Skeletal muscle tissue (tissue), 4 donors: ENCODE results near the gene CMYA5. TPM values are rescaled to one million over a fixed set of nuclear protein-coding genes. Genes with fewer than 3 reads are reported as not detected.
"Not testable (repeated sequence)": the region's sequence is repeated elsewhere in the genome, so short reads cannot be mapped to it uniquely, and the experiment has no call there.

Experiments
- H3K27ac ChIP-seq: one replicate; pipeline ENCODE4 v1.7.0; 2013; ENCODE audit warnings: mild to moderate bottlenecking, low read depth, low read length, inconsistent platforms
- H3K27me3 ChIP-seq, 3 donors: one replicate each; pipeline ENCODE4 v1.7.0; 2013; ENCODE audit warnings: low read length in 3 of 3; ENCODE audit not compliant: control insufficient read depth in 3 of 3, insufficient read depth in 3 of 3
- H3K36me3 ChIP-seq, 3 donors: one replicate each; pipeline ENCODE4 v1.7.0; 2013; ENCODE audit warnings: low read length in 3 of 3; ENCODE audit not compliant: control insufficient read depth in 3 of 3, insufficient read depth in 3 of 3
- H3K4me1 ChIP-seq, 3 donors: one replicate each; pipeline ENCODE4 v1.7.0; 2013; ENCODE audit warnings: low read length in 3 of 3, mild to moderate bottlenecking in 3 of 3; ENCODE audit not compliant: control insufficient read depth in 3 of 3, insufficient read depth in 3 of 3
- H3K4me3 ChIP-seq, 3 donors: one replicate each; pipeline ENCODE4 v1.7.0; 2013; ENCODE audit warnings: low read length in 3 of 3
- H3K9ac ChIP-seq, 3 donors: one replicate each; pipeline ENCODE4 v1.7.0; 2013; ENCODE audit warnings: low read length in 3 of 3, mild to moderate bottlenecking in 3 of 3, moderate library complexity in 2 of 3, low read depth in 1 of 3
- H3K9me3 ChIP-seq, 3 donors: one replicate each; pipeline ENCODE4 v1.7.0; 2013; ENCODE audit warnings: low read length in 3 of 3; ENCODE audit not compliant: control insufficient read depth in 3 of 3
- total RNA-seq: library from RNA; depleted of rRNA; stranded (reverse); fragments of >200 nt; gene quantifications from one replicate; pipeline ENCODE4 v1.2.3, GENCODE V29; 2014
- donor health status: Osteomylitis.

CMYA5 gene
- total RNA-seq, 1 donor from 2014 or later: 93.9 TPM

- H3K36me3 ChIP-seq: peaks cover 43 to 80% (median 52%) of the 10 kb centered on the region in 3 donors
- peaks cover 0 to 4% (median 0%) of the 10 kb centered on the region in 3 donors for H3K4me1 ChIP-seq
- H3K9ac ChIP-seq: no peak overlapping the region
- H3K27me3 ChIP-seq: no peaks in the 10 kb centered on the region
- H3K9me3 ChIP-seq: no peaks in the 10 kb centered on the region
- no peak overlapping the region for H3K27ac ChIP-seq
- H3K4me3 ChIP-seq: no peak overlapping the region
Observed at GRCh38 chr5:79759436-79759835, 69.8 kb downstream of the CMYA5 start.

DNA sequence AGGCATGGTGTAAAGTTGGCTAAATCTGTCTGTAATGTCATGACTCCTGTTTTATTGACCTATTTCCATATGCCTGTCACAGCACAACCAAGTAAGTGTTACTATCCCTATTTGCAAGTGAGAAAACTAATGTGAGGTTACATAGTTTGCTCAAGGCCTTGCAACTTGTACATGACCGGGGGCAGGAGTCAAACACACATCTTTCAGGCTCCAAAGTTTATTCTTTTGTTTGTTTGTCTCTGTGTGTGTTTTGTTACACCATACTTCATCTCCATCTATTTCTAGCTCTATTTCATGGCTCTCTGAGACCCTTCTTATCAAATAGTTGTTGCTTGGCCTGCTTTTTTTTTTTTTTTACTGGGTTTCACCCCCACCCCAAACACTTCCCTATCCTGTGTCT, 70.2 kb downstream of the CMYA5 start:
- H3K27ac ChIP-seq: no peak overlapping the region
- H3K4me1 ChIP-seq: peaks cover 0 to 4% (median 0%) of the 10 kb centered on the region in 3 donors
- H3K36me3 ChIP-seq: peaks cover 39 to 76% (median 50%) of the 10 kb centered on the region in 3 donors
- no peaks in the 10 kb centered on the region for H3K9me3 ChIP-seq
- no peak overlapping the region for H3K9ac ChIP-seq
- no peak overlapping the region for H3K4me3 ChIP-seq
- no peaks in the 10 kb centered on the region for H3K27me3 ChIP-seq

GRCh38 chr5:79762929-79763328, 73.3 kb downstream of the CMYA5 start:
- no peak overlapping the region for H3K4me3 ChIP-seq
- peaks cover 0 to 4% (median 0%) of the 10 kb centered on the region in 3 donors for H3K4me1 ChIP-seq
- H3K27ac ChIP-seq: no peak overlapping the region
- H3K9ac ChIP-seq: no peak overlapping the region
- no peaks in the 10 kb centered on the region for H3K27me3 ChIP-seq
- no peaks in the 10 kb centered on the region for H3K9me3 ChIP-seq
- peaks cover 30 to 55% (median 45%) of the 10 kb centered on the region in 3 donors for H3K36me3 ChIP-seq

GRCh38 chr5:79764147-79764546, 74.5 kb downstream of the CMYA5 start:
- not testable (repeated sequence) for H3K27me3 ChIP-seq, H3K9ac ChIP-seq, H3K9me3 ChIP-seq, H3K27ac ChIP-seq, H3K4me3 ChIP-seq, H3K4me1 ChIP-seq
- peaks cover 27 to 53% (median 40%) of the 10 kb centered on the region in 3 donors for H3K36me3 ChIP-seq

GRCh38 chr5:79771387-79771786, 81.8 kb downstream of the CMYA5 start:
- no peak overlapping the region for H3K9ac ChIP-seq
- H3K27me3 ChIP-seq: no peaks in the 10 kb centered on the region
- H3K4me3 ChIP-seq: no peak overlapping the region
- no peaks in the 10 kb centered on the region for H3K9me3 ChIP-seq
- no peak overlapping the region for H3K27ac ChIP-seq
- H3K36me3 ChIP-seq: peaks cover 16 to 46% (median 37%) of the 10 kb centered on the region in 3 donors
- H3K4me1 ChIP-seq: peaks cover 4 to 14% (median 13%) of the 10 kb centered on the region in 3 donors

DNA sequence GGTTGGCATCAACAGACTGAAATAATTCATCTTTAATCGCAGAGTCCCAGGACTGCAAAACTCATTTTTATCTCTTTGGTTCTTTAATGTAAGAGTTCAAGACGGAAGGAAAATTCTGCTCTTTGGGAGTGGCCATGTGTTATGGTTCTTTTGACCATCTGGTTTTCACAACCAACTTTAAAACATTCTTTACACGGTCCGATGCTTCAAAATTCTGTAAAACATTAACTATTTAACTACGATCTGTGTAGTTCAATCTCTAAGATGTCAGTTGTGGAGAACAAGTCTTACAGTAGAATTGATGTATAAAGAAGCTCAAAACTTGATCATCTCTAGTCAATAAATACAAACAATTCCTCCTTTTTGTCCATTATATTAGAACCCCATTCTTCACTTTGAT, 83.0 kb downstream of the CMYA5 start:
- H3K4me3 ChIP-seq: no peak overlapping the region
- peaks cover 18 to 51% (median 37%) of the 10 kb centered on the region in 3 donors for H3K36me3 ChIP-seq
- H3K27ac ChIP-seq: no peak overlapping the region
- no peaks in the 10 kb centered on the region for H3K27me3 ChIP-seq
- H3K9me3 ChIP-seq: no peaks in the 10 kb centered on the region
- no peak overlapping the region for H3K9ac ChIP-seq
- peaks cover 4 to 14% (median 13%) of the 10 kb centered on the region in 3 donors for H3K4me1 ChIP-seq

GRCh38 chr5:79773612-79774011, 84.0 kb downstream of the CMYA5 start:
- no peak overlapping the region for H3K9ac ChIP-seq
- H3K27ac ChIP-seq: no peak overlapping the region
- H3K36me3 ChIP-seq: peaks cover 18 to 47% (median 37%) of the 10 kb centered on the region in 3 donors
- H3K4me3 ChIP-seq: no peak overlapping the region
- peaks cover 4 to 14% (median 13%) of the 10 kb centered on the region in 3 donors for H3K4me1 ChIP-seq
- no peaks in the 10 kb centered on the region for H3K27me3 ChIP-seq
- H3K9me3 ChIP-seq: no peaks in the 10 kb centered on the region

- peaks cover 4 to 14% (median 13%) of the 10 kb centered on the region in 3 donors for H3K4me1 ChIP-seq
- no peak overlapping the region for H3K9ac ChIP-seq
- no peaks in the 10 kb centered on the region for H3K27me3 ChIP-seq
- peaks cover 16 to 46% (median 35%) of the 10 kb centered on the region in 3 donors for H3K36me3 ChIP-seq
- H3K27ac ChIP-seq: no peak overlapping the region
- H3K4me3 ChIP-seq: no peak overlapping the region
- H3K9me3 ChIP-seq: no peaks in the 10 kb centered on the region
Observed at GRCh38 chr5:79774171-79774854, 84.7 kb downstream of the CMYA5 start.

- peaks cover 4 to 14% (median 13%) of the 10 kb centered on the region in 3 donors for H3K4me1 ChIP-seq
- H3K9ac ChIP-seq: no peak overlapping the region
- H3K9me3 ChIP-seq: no peaks in the 10 kb centered on the region
- H3K36me3 ChIP-seq: peaks cover 11 to 41% (median 31%) of the 10 kb centered on the region in 3 donors
- H3K27me3 ChIP-seq: no peaks in the 10 kb centered on the region
- H3K4me3 ChIP-seq: no peak overlapping the region
- H3K27ac ChIP-seq: no peak overlapping the region
Observed at GRCh38 chr5:79774855-79775237, 85.2 kb downstream of the CMYA5 start.

GRCh38 chr5:79784741-79785140, 95.1 kb downstream of the CMYA5 start:
- Histone ChIP-seq H3K36me3 (peaks cover 12 to 18% (median 12%) of the 10 kb centered on the region in 3 donors), H3K4me1 (peaks cover 20 to 22% (median 21%) of the 10 kb centered on the region in 3 donors)
- H3K9me3 ChIP-seq, H3K27me3 ChIP-seq, H3K4me3 ChIP-seq, H3K27ac ChIP-seq, H3K9ac ChIP-seq: not testable (repeated sequence)
